HG03039 (cell line): Measurements from ENCODE around the gene ARHGEF38.
A peak's percentile ranks its signal among the peaks of the same experiment; 100 is the strongest.

Source experiments
- ATAC-seq: cut with Tn5 transposase; IDR thresholded peaks from one replicate; pipeline ENCODE4 v1.9.1; 2021; ENCODE audit warnings: mild to moderate bottlenecking, moderate library complexity; ENCODE audit not compliant: unreplicated experiment

Gene ARHGEF38

GRCh38 chr4:105551965-105552746 lies at the start of gene ARHGEF38:
Gene ARHGEF38 (plus strand): TSS chr4:105552620. CDS start chr4:105552766, 146 bp downstream.
- ATAC-seq = no peak

GRCh38 chr4:105503484-105503883 lies 48.9 kb upstream of the ARHGEF38 start:
- no peak for ATAC-seq

- no peak for ATAC-seq
These were observed 47.7 kb upstream of the ARHGEF38 start for GRCh38 chr4:105504744-105505143.

GRCh38 chr4:105509291-105509690 lies 43.1 kb upstream of the ARHGEF38 start:
- peak; percentile 72 for ATAC-seq

- no peak for ATAC-seq
These were observed 42.7 kb upstream of the ARHGEF38 start for GRCh38 chr4:105509714-105510113.

- ATAC-seq = no peak
These were observed 42.2 kb upstream of the ARHGEF38 start for GRCh38 chr4:105510245-105510644.

GRCh38 chr4:105520819-105521790 lies 31.3 kb upstream of the ARHGEF38 start:
- peak; percentile 70 for ATAC-seq

- ATAC-seq = no peak
These were observed 25.8 kb upstream of the ARHGEF38 start for GRCh38 chr4:105526656-105527055.

GRCh38 chr4:105527081-105527480 lies 25.3 kb upstream of the ARHGEF38 start:
- no peak for ATAC-seq

GRCh38 chr4:105536601-105537000 lies 15.8 kb upstream of the ARHGEF38 start:
- ATAC-seq = no peak

- no peak for ATAC-seq
These were observed 11.0 kb upstream of the ARHGEF38 start for GRCh38 chr4:105541420-105541819.

GRCh38 chr4:105542039-105542438 lies 10.4 kb upstream of the ARHGEF38 start:
- ATAC-seq = no peak

GRCh38 chr4:105543346-105543745 lies 9.1 kb upstream of the ARHGEF38 start:
- ATAC-seq = no peak

GRCh38 chr4:105543881-105544280 lies 8.5 kb upstream of the ARHGEF38 start:
- no peak for ATAC-seq

GRCh38 chr4:105544520-105545286 lies 7.7 kb upstream of the ARHGEF38 start:
- ATAC-seq = no peak

- no peak for ATAC-seq
These were observed 6.3 kb upstream of the ARHGEF38 start for GRCh38 chr4:105546086-105546485.

GRCh38 chr4:105547769-105548168 lies 4.7 kb upstream of the ARHGEF38 start:
- ATAC-seq = no peak

GRCh38 chr4:105548483-105548882 lies 3.9 kb upstream of the ARHGEF38 start:
- ATAC-seq = no peak

- ATAC-seq = no peak
These were observed 1.8 kb upstream of the ARHGEF38 start for GRCh38 chr4:105550641-105551040.

GRCh38 chr4:105555409-105555808 lies 3.0 kb downstream of the ARHGEF38 start:
- ATAC-seq = no peak

GRCh38 chr4:105556206-105556605 lies 3.8 kb downstream of the ARHGEF38 start:
- no peak for ATAC-seq
